Sigmoid colon (tissue), 7 donors: Measurements from ENCODE around the gene NFIC. TPM values are rescaled to one million over a fixed set of nuclear protein-coding genes. Genes with fewer than 3 reads are reported as not detected.
A peak's percentile ranks its signal among the peaks of the same experiment; 100 is the strongest.

ENCODE experiments used
- DNase-seq: peaks from one replicate; pipeline ENCODE4 v3.0.0-alpha.2; 2019
- H3K27ac ChIP-seq, 4 donors: fragments of 200-600 bp; sonication (generic); one replicate each; pipeline ENCODE4 v1.5.1; 2016 to 2019; ENCODE audit warnings: mild to moderate bottlenecking in 1 of 4
- H3K27me3 ChIP-seq, 3 donors: fragments of 200-600 bp; sonication (generic); one replicate each; pipeline ENCODE4 v1.5.1; 2019; ENCODE audit warnings: mild to moderate bottlenecking in 1 of 3
- H3K36me3 ChIP-seq, 4 donors: fragments of 200-600 bp; sonication (generic); one replicate each; pipeline ENCODE4 v1.5.1; 2016 to 2019
- H3K4me1 ChIP-seq, 4 donors: fragments of 200-600 bp; sonication (generic); one replicate each; pipeline ENCODE4 v1.5.1; 2017 to 2019
- H3K4me3 ChIP-seq, 4 donors: fragments of 200-600 bp; sonication (generic); one replicate each; pipeline ENCODE4 v1.5.1; 2017 to 2019; ENCODE audit warnings: mild to moderate bottlenecking in 2 of 4, moderate library complexity in 1 of 4
- H3K9me3 ChIP-seq, 4 donors: fragments of 200-600 bp in 3 of 4; sonication (generic) in 3 of 4; one replicate each; pipeline versions ENCODE4 v1.5.1 to v1.6.1; 2013 to 2019
- EP300 ChIP-seq, 4 donors: sonication (generic); formaldehyde crosslinking; IDR thresholded peaks; one replicate each; pipeline ENCODE4 v1.6.1; 2017; ENCODE audit warnings: antibody characterized with exemption in 4 of 4
- POLR2A ChIP-seq, 2 donors: fragments of 450-650 bp; IDR thresholded peaks; one replicate each; pipeline ENCODE4 v1.6.1; 2016; ENCODE audit warnings: antibody characterized with exemption in 2 of 2, mild to moderate bottlenecking in 2 of 2, moderate library complexity in 2 of 2
- POLR2AphosphoS5 ChIP-seq, 4 donors: sonication (generic); formaldehyde crosslinking; IDR thresholded peaks; one replicate each; pipeline ENCODE4 v1.6.1; 2017; ENCODE audit warnings: antibody characterized with exemption in 4 of 4
- WGBS, 2 donors: extraction: QIAGEN DNeasy Blood & Tissue Kit; methylation state at CpG; one replicate each; pipeline ENCODE4 v1.1.7; 2013; 5-methylcytosine and 5-hydroxymethylcytosine counted together
- intact Hi-C: fragments of 100-400 bp; cut with DNase I; formaldehyde crosslinking; loops from one replicate; pipeline ENCODE4 v1.15.1; 2023
- polyA plus RNA-seq, 3 donors: library from polyadenylated mRNA; stranded (reverse); fragments of 200-250 nt; gene quantifications; one replicate each; pipeline ENCODE4 v1.2.3, GENCODE V29; 2013
- total RNA-seq, 4 donors: library from RNA; depleted of rRNA; stranded (reverse); fragments of >200 nt; gene quantifications; one replicate each; pipeline ENCODE4 v1.1.0, GENCODE V29; 2016
- TF ChIP-seq, protein P1 (sequence below), 4 experiments: fragments of 450-650 bp in 3 of 4; fragments of 200-600 bp in 1 of 4; IDR thresholded peaks; one replicate each; pipeline ENCODE4 v1.5.1; 2016 to 2019; ENCODE audit warnings: antibody characterized with exemption in 4 of 4, mild to moderate bottlenecking in 3 of 4, moderate library complexity in 2 of 4
- donor health status: healthy with polysubstance abuse.
- donor health status: Bipolar disorder and iron deficiency.
- donor health status: healthy.

NFIC gene
- total and polyA plus RNA-seq, 7 donors = 9.0 to 114 (median 63.2) TPM

DNA sequence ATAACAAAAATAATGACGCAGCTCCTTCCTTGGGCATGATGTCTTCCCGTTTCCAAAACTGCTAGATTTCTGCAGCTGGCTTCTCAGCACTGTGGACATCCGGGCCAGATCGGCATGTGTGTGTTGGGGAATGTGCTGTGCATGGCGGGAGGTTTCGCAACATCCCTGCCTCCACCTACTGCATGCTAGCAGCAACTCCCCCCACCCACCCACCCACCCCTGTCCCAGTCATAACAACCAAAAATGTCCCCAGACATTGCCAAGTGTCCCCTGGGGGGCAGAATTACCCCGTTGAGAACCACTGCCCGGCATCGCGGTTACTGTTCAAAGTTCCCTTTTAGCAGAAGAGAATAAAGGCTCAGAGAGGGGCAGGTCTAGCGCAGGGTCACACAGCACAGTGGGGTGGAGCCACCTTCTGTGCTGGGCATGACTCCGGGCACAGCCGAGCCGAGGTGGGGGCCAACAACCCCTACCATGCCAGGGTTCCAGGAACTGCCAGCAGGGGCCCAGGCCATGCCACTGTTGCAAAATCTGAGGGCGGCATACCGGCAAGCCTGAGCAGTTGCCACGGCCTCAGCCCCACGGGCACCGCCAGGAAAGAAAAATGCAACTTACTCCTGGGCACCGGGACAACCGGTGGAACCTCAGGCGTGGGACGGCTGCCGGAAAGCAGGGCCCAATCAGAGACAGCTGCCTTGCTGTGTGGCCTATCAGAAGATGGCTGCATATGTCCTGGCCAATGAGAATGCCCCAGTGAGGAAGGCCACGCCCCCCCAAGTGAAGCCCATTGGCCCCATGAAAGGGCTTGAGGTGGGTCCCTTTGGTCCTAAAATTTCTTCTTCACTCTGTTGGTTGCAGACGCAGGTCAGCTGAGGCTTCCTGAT lies 22.5 kb upstream of the NFIC start:
- TF ChIP-seq POLR2AphosphoS5 (IDR thresholded peaks at IDR 0.05) (peak; percentile 6 to 84 (median 38)), EP300 (IDR thresholded peaks at IDR 0.05) (peak in 1 of 4 donors; percentile 54), POLR2A (IDR thresholded peaks at IDR 0.05) (no peak)
- TF ChIP-seq, protein P1, sequence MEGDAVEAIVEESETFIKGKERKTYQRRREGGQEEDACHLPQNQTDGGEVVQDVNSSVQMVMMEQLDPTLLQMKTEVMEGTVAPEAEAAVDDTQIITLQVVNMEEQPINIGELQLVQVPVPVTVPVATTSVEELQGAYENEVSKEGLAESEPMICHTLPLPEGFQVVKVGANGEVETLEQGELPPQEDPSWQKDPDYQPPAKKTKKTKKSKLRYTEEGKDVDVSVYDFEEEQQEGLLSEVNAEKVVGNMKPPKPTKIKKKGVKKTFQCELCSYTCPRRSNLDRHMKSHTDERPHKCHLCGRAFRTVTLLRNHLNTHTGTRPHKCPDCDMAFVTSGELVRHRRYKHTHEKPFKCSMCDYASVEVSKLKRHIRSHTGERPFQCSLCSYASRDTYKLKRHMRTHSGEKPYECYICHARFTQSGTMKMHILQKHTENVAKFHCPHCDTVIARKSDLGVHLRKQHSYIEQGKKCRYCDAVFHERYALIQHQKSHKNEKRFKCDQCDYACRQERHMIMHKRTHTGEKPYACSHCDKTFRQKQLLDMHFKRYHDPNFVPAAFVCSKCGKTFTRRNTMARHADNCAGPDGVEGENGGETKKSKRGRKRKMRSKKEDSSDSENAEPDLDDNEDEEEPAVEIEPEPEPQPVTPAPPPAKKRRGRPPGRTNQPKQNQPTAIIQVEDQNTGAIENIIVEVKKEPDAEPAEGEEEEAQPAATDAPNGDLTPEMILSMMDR (IDR thresholded peaks at IDR 0.05) = no peak
- Histone ChIP-seq H3K27ac (peak overlapping the region; percentile 86 to 94 (median 91)), H3K9me3 (no peaks in the 10 kb centered on the region), H3K4me1 (peaks cover 0 to 63% (median 50%) of the 10 kb centered on the region in 4 donors), H3K27me3 (no peaks in the 10 kb centered on the region), H3K36me3 (no peaks in the 10 kb centered on the region), H3K4me3 (peak overlapping the region in 3 of 4 donors; percentile 9 to 36 (median 25))
- 33 to 53% methylated on average over 26 of the region's 26 CpGs for WGBS, 2 donors
- peak; percentile 96 for DNase-seq
- intact Hi-C loops = no loop called here

DNA sequence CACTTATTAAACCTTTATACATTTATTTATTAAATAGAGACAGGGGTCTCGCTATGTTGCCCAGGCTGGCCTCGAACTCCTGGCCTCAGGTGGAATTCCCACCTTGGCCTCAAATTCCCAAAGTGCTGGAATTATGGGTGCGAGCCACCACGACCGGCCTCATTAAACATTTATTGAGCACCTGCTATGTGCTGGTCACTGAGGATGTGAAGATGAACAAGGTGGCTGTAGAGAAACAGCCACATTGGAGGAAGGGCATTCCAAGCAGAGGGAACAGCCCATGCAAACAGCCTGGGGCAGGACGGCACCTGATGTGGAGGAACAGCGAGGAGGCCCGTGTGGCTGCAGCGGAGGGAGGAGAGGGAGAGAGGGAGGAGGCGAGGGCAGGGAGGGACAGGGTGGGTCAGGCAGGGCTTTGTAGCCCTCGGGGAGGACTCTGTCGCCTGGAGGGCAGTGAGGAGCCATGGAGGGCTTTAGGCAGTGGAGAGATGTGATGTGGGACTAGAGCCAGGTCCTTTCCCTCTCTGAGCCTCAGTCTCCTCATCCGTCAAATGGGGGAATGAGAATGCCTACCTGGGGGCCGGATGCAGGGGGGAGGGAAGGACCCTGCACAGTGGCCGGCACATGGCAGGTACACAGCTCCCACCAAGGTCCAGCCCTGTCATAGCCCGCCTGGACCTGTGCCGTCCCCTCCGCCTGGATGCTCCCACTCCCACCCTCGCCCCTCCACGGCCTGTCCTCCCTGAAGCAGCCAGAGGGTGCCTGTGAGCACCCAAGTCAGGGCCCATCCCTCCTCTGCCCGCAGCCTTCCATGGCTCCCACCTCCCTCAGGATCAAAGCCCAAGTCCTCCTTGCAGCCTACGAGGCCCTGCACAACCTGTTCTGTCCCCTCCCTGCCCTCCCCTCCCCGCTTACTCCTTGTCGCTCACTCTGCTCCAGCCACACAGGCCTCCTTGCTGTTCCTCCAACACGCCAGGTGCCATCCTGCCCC lies 21.5 kb upstream of the NFIC start:
- H3K4me1 ChIP-seq = peaks cover 0 to 61% (median 46%) of the 10 kb centered on the region in 4 donors
- TF ChIP-seq POLR2A (IDR thresholded peaks at IDR 0.05) (no peak), POLR2AphosphoS5 (IDR thresholded peaks at IDR 0.05) (no peak), EP300 (IDR thresholded peaks at IDR 0.05) (no peak)
- TF ChIP-seq, protein P1 (IDR thresholded peaks at IDR 0.05) = no peak
- no peaks in the 10 kb centered on the region for H3K27me3 ChIP-seq
- DNase-seq = no peak
- no peak overlapping the region for H3K4me3 ChIP-seq
- H3K36me3 ChIP-seq = no peaks in the 10 kb centered on the region
- intact Hi-C loops = no loop called here
- no peaks in the 10 kb centered on the region for H3K9me3 ChIP-seq
- peak overlapping the region; percentile 86 to 94 (median 91) for H3K27ac ChIP-seq
- WGBS, 2 donors = 88 to 89% methylated on average over 25 of the region's 25 CpGs

DNA sequence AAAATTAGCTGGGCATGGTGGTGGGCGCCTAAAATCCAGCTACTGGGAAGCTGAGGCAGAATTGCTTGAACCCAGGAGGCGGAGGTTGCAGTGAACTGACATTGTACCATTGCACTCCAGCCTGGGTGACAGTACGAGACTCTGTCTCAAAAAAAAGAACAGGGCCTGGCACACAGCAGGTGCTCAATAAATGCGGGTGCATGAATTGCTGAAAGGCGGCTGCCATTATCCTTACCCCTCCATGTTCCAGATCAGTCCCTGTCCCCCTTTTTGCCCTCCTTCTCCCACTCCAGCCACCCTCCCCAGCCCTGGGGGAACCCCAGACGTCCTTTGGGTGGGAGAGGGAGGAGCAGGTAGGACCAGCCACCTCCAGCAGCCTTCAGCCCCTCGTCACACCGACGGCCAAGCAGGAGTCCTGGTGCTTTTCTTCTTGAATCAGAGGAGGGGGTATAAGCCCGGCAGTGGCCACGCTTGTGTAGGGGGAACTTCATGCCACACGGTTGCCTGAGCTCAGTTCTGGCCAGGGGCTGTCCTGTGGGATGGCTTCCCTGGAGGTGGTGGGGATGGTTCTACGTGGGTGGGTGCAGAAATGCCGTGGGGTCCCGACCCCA lies 20.4 kb upstream of the NFIC start:
- peak overlapping the region in 2 of 4 donors; percentile 10 to 14 for H3K4me3 ChIP-seq
- H3K27ac ChIP-seq = peak overlapping the region; percentile 86 to 94 (median 91)
- intact Hi-C loops = no loop called here
- WGBS, 2 donors = 71 to 72% methylated on average over 15 of the region's 15 CpGs
- H3K9me3 ChIP-seq = no peaks in the 10 kb centered on the region
- TF ChIP-seq EP300 (IDR thresholded peaks at IDR 0.05) (no peak), POLR2A (IDR thresholded peaks at IDR 0.05) (no peak), POLR2AphosphoS5 (IDR thresholded peaks at IDR 0.05) (no peak)
- TF ChIP-seq, protein P1 (IDR thresholded peaks at IDR 0.05) = no peak
- peaks cover 0 to 71% (median 50%) of the 10 kb centered on the region in 4 donors for H3K4me1 ChIP-seq
- no peaks in the 10 kb centered on the region for H3K27me3 ChIP-seq
- DNase-seq = no peak
- H3K36me3 ChIP-seq = no peaks in the 10 kb centered on the region

DNA sequence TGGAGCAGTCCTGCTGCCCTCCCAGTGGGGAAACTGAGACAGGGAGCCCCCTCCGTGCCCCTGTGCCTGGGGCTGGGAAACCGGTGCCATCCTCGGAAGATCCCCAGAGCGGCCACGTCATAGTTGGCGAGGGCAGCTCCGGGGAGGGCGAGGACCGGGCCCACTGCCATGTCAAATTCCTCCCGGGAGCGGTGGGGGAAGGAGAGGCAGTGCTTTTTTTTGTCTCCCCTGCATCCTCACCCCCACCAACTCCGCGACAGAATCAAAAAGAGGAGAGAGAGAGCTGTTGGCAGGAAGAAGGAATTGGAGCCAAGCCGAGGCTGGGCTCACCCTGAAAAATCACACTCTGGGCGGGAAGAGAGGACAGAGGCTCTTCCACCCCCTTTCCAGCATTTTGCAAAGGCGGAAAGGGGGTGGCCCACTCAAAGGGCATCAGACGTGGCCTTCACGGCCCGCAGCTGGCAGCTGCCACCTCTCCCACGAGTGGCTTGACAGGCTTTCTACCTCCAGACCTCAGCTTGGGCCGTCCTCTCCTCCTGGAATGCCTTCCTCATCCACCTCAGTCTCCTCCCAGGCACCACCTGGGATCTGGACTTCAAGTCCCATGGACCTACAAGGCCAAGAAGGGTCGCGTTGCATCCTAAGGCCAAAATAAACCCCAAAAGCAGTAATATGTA lies 19.6 kb upstream of the NFIC start:
- Histone ChIP-seq H3K9me3 (no peaks in the 10 kb centered on the region), H3K4me1 (peaks cover 0 to 72% (median 50%) of the 10 kb centered on the region in 4 donors), H3K27me3 (no peaks in the 10 kb centered on the region), H3K4me3 (peak overlapping the region in 3 of 4 donors; percentile 10 to 26 (median 14)), H3K36me3 (no peaks in the 10 kb centered on the region), H3K27ac (peak overlapping the region; percentile 86 to 94 (median 91))
- intact Hi-C loops = no loop called here
- WGBS, 2 donors = 10 to 51% methylated on average over 23 of the region's 23 CpGs
- DNase-seq = peak; percentile 96
- TF ChIP-seq EP300 (IDR thresholded peaks at IDR 0.05) = peak in 2 of 4 donors; percentile 15 to 46
- TF ChIP-seq, protein P1 (IDR thresholded peaks at IDR 0.05) = no peak
- TF ChIP-seq POLR2A (IDR thresholded peaks at IDR 0.05) = no peak
- TF ChIP-seq POLR2AphosphoS5 (IDR thresholded peaks at IDR 0.05) = peak; percentile 41 to 74 (median 66)
